Measurements from ENCODE around the gene PCDHGC5. TPM values are rescaled to one million over a fixed set of nuclear protein-coding genes. Genes with fewer than 3 reads are reported as not detected.

Gene PCDHGC5
- total and polyA plus RNA-seq, 5 experiments from 2014 or later: not detected

GRCh38 chr5:141483902-141484301 lies 5.0 kb upstream of the PCDHGC5 start:
- H3K9me3 Mint-ChIP-seq: peaks cover 0 to 10% (median 0%) of the 10 kb centered on the region in 9 donors
- H3K36me3 Mint-ChIP-seq: peaks cover 2 to 4% (median 2%) of the 10 kb centered on the region in 3 donors
- H3K4me3 Mint-ChIP-seq: peak overlapping the region in 1 of 10 donors; percentile 70
- H3K4me1 Mint-ChIP-seq: peaks cover 7 to 15% (median 13%) of the 10 kb centered on the region in 4 donors
- no peak for ATAC-seq
- no peak for DNase-seq
- peaks cover 46 to 96% (median 78%) of the 10 kb centered on the region in 5 donors for H3K27me3 Mint-ChIP-seq
- POLR2A ChIA-PET: no interaction called here
- H3K27ac Mint-ChIP-seq: no peak overlapping the region

- Mint-ChIP-seq H3K36me3 (peaks cover 2 to 4% (median 2%) of the 10 kb centered on the region in 3 donors), H3K27ac (no peak overlapping the region), H3K4me3 (peak overlapping the region in 9 of 10 donors; percentile 19 to 77 (median 50)), H3K9me3 (peaks cover 0 to 10% (median 0%) of the 10 kb centered on the region in 9 donors), H3K4me1 (peaks cover 7 to 15% (median 13%) of the 10 kb centered on the region in 4 donors), H3K27me3 (peaks cover 48 to 96% (median 81%) of the 10 kb centered on the region in 5 donors)
- POLR2A ChIA-PET: no interaction called here
- DNase-seq: no peak
- ATAC-seq: no peak
Observed at GRCh38 chr5:141484310-141484640, 4.6 kb upstream of the PCDHGC5 start.

GRCh38 chr5:141484641-141485311 lies 4.1 kb upstream of the PCDHGC5 start, which contains the start of gene PCDHGC4:
Gene PCDHGC4 (plus strand): TSS chr5:141485030. CDS start chr5:141485174, 144 bp downstream.
- H3K27ac Mint-ChIP-seq: no peak within 1 kb of the TSS
- DNase-seq: no peak
- peaks cover 7 to 15% (median 13%) of the 10 kb centered on the region in 4 donors for H3K4me1 Mint-ChIP-seq
- ATAC-seq: no peak
- H3K36me3 Mint-ChIP-seq: peaks cover 2 to 4% (median 2%) of the 10 kb centered on the region in 3 donors
- H3K4me3 Mint-ChIP-seq: peak within 1 kb of the TSS; percentile 24 to 77 (median 54)
- POLR2A ChIA-PET: no interaction called here
- peaks cover 0 to 10% (median 0%) of the 10 kb centered on the region in 9 donors for H3K9me3 Mint-ChIP-seq
- H3K27me3 Mint-ChIP-seq: peaks cover 47 to 96% (median 81%) of the 10 kb centered on the region in 5 donors

- ATAC-seq: no peak
- no peak for DNase-seq
- POLR2A ChIA-PET: no interaction called here
- Mint-ChIP-seq H3K4me3 (peak overlapping the region in 6 of 10 donors; percentile 24 to 70 (median 44)), H3K27ac (no peak overlapping the region), H3K36me3 (peaks cover 2 to 4% (median 2%) of the 10 kb centered on the region in 3 donors), H3K4me1 (peaks cover 7 to 15% (median 13%) of the 10 kb centered on the region in 4 donors), H3K9me3 (peaks cover 0 to 10% (median 0%) of the 10 kb centered on the region in 9 donors), H3K27me3 (peaks cover 49 to 96% (median 84%) of the 10 kb centered on the region in 5 donors)
Observed at GRCh38 chr5:141485321-141486055, 3.4 kb upstream of the PCDHGC5 start.

GRCh38 chr5:141486091-141486490 lies 2.8 kb upstream of the PCDHGC5 start:
- Mint-ChIP-seq H3K4me1 (peaks cover 12 to 17% (median 16%) of the 10 kb centered on the region in 4 donors), H3K9me3 (peaks cover 0 to 10% (median 0%) of the 10 kb centered on the region in 9 donors)
- POLR2A ChIA-PET: no interaction called here

GRCh38 chr5:141487131-141487530 lies 1.8 kb upstream of the PCDHGC5 start:
- H3K36me3 Mint-ChIP-seq: peaks cover 2 to 5% (median 4%) of the 10 kb centered on the region in 3 donors
- H3K4me1 Mint-ChIP-seq: peaks cover 15 to 22% (median 20%) of the 10 kb centered on the region in 4 donors
- H3K4me3 Mint-ChIP-seq: peak overlapping the region in 1 of 10 donors; percentile 18
- ATAC-seq (no peak), DNase-seq (no peak)
- H3K9me3 Mint-ChIP-seq: peaks cover 0 to 10% (median 0%) of the 10 kb centered on the region in 9 donors
- peaks cover 58 to 97% (median 86%) of the 10 kb centered on the region in 5 donors for H3K27me3 Mint-ChIP-seq
- POLR2A ChIA-PET: no interaction called here
- H3K27ac Mint-ChIP-seq: no peak overlapping the region

More at GRCh38 chr5:141486091-141486490, 2.8 kb upstream of the PCDHGC5 start:
- H3K4me3 Mint-ChIP-seq: peak overlapping the region in 2 of 10 donors; percentile 23 to 43
- ATAC-seq (no peak), DNase-seq (no peak)
- H3K27me3 Mint-ChIP-seq: peaks cover 55 to 96% (median 84%) of the 10 kb centered on the region in 5 donors
- no peak overlapping the region for H3K27ac Mint-ChIP-seq
- peaks cover 2 to 5% (median 4%) of the 10 kb centered on the region in 3 donors for H3K36me3 Mint-ChIP-seq

GRCh38 chr5:141489841-141490240 lies 960 bp downstream of the PCDHGC5 start:
- Mint-ChIP-seq H3K9me3 (peaks cover 0 to 10% (median 0%) of the 10 kb centered on the region in 9 donors), H3K4me3 (no peak overlapping the region), H3K27me3 (peaks cover 43 to 96% (median 76%) of the 10 kb centered on the region in 5 donors), H3K4me1 (peaks cover 14 to 17% (median 15%) of the 10 kb centered on the region in 4 donors), H3K27ac (no peak overlapping the region), H3K36me3 (peaks cover 2 to 5% (median 4%) of the 10 kb centered on the region in 3 donors)
- DNase-seq: no peak
- POLR2A ChIA-PET: no interaction called here
- no peak for ATAC-seq

GRCh38 chr5:141490271-141490670 lies 1.4 kb downstream of the PCDHGC5 start:
- Mint-ChIP-seq H3K36me3 (peaks cover 2 to 5% (median 4%) of the 10 kb centered on the region in 3 donors), H3K4me3 (peak overlapping the region in 2 of 10 donors; percentile 14 to 36)
- ATAC-seq: no peak

GRCh38 chr5:141490771-141491170 lies 1.9 kb downstream of the PCDHGC5 start:
- DNase-seq (no peak), ATAC-seq (no peak)
- H3K27ac Mint-ChIP-seq: no peak overlapping the region
- POLR2A ChIA-PET: no interaction called here
- peaks cover 0 to 10% (median 0%) of the 10 kb centered on the region in 9 donors for H3K9me3 Mint-ChIP-seq
- H3K27me3 Mint-ChIP-seq: peaks cover 44 to 96% (median 74%) of the 10 kb centered on the region in 5 donors
- H3K36me3 Mint-ChIP-seq: peaks cover 2 to 5% (median 4%) of the 10 kb centered on the region in 3 donors
- peaks cover 14 to 15% (median 15%) of the 10 kb centered on the region in 4 donors for H3K4me1 Mint-ChIP-seq
- H3K4me3 Mint-ChIP-seq: peak overlapping the region in 5 of 10 donors; percentile 27 to 54 (median 41)

More at GRCh38 chr5:141490271-141490670, 1.4 kb downstream of the PCDHGC5 start:
- POLR2A ChIA-PET: no interaction called here
- DNase-seq: no peak
- Mint-ChIP-seq H3K4me1 (peaks cover 10 to 13% (median 13%) of the 10 kb centered on the region in 4 donors), H3K9me3 (peaks cover 0 to 10% (median 0%) of the 10 kb centered on the region in 9 donors), H3K27me3 (peaks cover 41 to 96% (median 72%) of the 10 kb centered on the region in 5 donors), H3K27ac (no peak overlapping the region)

- peak overlapping the region; percentile 59 to 90 (median 76) for H3K4me3 Mint-ChIP-seq
- H3K27ac Mint-ChIP-seq: no peak overlapping the region
- H3K27me3 Mint-ChIP-seq: peaks cover 40 to 96% (median 73%) of the 10 kb centered on the region in 5 donors
- ATAC-seq: no peak
- H3K36me3 Mint-ChIP-seq: peaks cover under 1 to 4% (median 2%) of the 10 kb centered on the region in 3 donors
- no peak for DNase-seq
- H3K9me3 Mint-ChIP-seq: peaks cover 0 to 4% (median 0%) of the 10 kb centered on the region in 9 donors
- POLR2A ChIA-PET: interaction anchor here (1.3 kb wide), 1 partner anchor 171 kb away, joined by 3 read pairs; the partner anchor contains the start of gene TAF7
- peaks cover 14 to 17% (median 15%) of the 10 kb centered on the region in 4 donors for H3K4me1 Mint-ChIP-seq
Observed at GRCh38 chr5:141491323-141492167, 2.7 kb downstream of the PCDHGC5 start.

GRCh38 chr5:141492168-141492885 lies 3.4 kb downstream of the PCDHGC5 start:
- H3K27ac Mint-ChIP-seq: no peak overlapping the region
- DNase-seq: peak in 1 of 10 donors; percentile 15
- POLR2A ChIA-PET: interaction anchor here (1.3 kb wide), 1 partner anchor 172 kb away, joined by 3 read pairs; the partner anchor contains the start of gene TAF7

More at GRCh38 chr5:141492168-141492885, 3.4 kb downstream of the PCDHGC5 start:
- peak overlapping the region; percentile 59 to 90 (median 76) for H3K4me3 Mint-ChIP-seq
- ATAC-seq: peak; percentile 70 to 85
- H3K9me3 Mint-ChIP-seq: peaks cover 0 to 4% (median 0%) of the 10 kb centered on the region in 9 donors
- peaks cover 14 to 17% (median 15%) of the 10 kb centered on the region in 4 donors for H3K4me1 Mint-ChIP-seq
- peaks cover 36 to 94% (median 68%) of the 10 kb centered on the region in 5 donors for H3K27me3 Mint-ChIP-seq
- peaks cover 0 to 3% (median 0%) of the 10 kb centered on the region in 3 donors for H3K36me3 Mint-ChIP-seq

Measured in naive thymus-derived CD8-positive, alpha-beta T cell (primary cell).